Measurements from ENCODE around the gene SLC25A26. TPM values are rescaled to one million over a fixed set of nuclear protein-coding genes. Genes with fewer than 3 reads are reported as not detected.

SLC25A26 gene
- total RNA-seq, 2 donors from 2014 or later = 19.1 to 22.4 TPM

DNA sequence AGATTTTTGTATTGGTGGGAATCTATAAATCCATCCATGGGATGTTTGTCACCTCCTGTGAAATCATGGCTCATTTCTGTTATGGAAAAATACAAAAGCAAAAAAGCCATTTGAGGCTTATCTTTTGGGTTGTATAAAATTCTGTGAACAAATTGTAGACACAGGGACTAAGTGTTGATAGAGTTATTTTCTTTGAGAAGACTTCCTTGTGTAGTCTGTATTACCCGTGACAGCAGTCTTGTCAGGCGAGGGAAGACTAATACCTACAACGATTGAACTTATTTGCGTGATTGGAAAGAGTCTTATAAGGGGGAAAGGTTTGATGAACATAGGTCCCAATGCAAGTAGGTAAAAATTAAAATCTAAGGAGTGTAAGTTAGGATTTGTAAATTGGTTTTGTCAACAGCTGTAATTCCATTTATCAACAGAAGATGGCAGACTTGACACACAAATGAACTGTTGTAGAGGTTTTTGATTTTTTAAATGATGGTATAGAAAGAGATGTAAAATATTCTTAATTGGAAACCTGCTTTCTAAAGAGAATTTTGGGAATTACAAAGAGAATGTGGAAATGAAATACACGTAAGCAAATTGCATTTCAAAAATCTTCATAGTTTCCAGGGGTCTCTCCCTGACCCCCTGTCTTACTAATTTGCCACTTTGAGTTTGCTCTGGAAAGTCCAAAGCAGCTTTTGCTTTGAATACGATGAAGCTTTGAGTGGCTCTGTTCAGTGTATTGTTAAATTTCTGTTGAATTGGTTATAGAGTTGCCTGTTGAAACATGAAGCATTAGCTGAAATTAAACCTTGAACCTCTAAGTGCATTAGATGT lies 33.2 kb downstream of the SLC25A26 start:
- TF ChIP-seq, protein P1, sequence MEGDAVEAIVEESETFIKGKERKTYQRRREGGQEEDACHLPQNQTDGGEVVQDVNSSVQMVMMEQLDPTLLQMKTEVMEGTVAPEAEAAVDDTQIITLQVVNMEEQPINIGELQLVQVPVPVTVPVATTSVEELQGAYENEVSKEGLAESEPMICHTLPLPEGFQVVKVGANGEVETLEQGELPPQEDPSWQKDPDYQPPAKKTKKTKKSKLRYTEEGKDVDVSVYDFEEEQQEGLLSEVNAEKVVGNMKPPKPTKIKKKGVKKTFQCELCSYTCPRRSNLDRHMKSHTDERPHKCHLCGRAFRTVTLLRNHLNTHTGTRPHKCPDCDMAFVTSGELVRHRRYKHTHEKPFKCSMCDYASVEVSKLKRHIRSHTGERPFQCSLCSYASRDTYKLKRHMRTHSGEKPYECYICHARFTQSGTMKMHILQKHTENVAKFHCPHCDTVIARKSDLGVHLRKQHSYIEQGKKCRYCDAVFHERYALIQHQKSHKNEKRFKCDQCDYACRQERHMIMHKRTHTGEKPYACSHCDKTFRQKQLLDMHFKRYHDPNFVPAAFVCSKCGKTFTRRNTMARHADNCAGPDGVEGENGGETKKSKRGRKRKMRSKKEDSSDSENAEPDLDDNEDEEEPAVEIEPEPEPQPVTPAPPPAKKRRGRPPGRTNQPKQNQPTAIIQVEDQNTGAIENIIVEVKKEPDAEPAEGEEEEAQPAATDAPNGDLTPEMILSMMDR (IDR thresholded peaks at IDR 0.05) = peak; percentile 74 to 78
- no peaks in the 10 kb centered on the region for H3K36me3 ChIP-seq
- no peaks in the 10 kb centered on the region for H3K9me3 ChIP-seq
- H3K27ac ChIP-seq = no peak overlapping the region
- DNase-seq (ENCODE audit: low spot score) = no peak
- no peaks in the 10 kb centered on the region for H3K27me3 ChIP-seq
- no peaks in the 10 kb centered on the region for H3K4me1 ChIP-seq
- no peak overlapping the region for H3K4me3 ChIP-seq

DNA sequence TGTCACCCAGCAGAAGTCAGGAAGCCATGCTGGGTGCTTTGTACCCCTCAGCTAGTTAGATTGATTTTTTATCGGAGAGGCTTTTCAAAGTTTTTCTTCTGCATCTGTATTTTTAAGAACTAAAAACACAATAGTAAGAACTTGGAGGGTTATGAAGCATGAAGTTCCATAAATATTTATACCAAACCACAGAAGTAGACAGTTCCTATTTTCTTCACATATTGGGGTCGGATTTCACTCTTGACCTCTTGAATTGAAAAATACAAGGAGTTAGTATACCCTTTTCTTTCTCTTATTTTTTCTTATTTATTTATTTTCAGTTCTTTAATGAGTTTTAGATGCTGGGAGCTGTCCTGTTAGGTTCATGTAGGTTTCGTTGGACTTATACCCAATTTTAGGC lies 35.1 kb downstream of the SLC25A26 start:
- Histone ChIP-seq H3K9me3 (no peaks in the 10 kb centered on the region), H3K27ac (no peak overlapping the region), H3K36me3 (no peaks in the 10 kb centered on the region), H3K4me3 (no peak overlapping the region), H3K4me1 (peaks cover 0 to 8% of the 10 kb centered on the region in 2 donors), H3K27me3 (no peaks in the 10 kb centered on the region)
- TF ChIP-seq, protein P1 (IDR thresholded peaks at IDR 0.05) = no peak
- DNase-seq (ENCODE audit: low spot score) = no peak

DNA sequence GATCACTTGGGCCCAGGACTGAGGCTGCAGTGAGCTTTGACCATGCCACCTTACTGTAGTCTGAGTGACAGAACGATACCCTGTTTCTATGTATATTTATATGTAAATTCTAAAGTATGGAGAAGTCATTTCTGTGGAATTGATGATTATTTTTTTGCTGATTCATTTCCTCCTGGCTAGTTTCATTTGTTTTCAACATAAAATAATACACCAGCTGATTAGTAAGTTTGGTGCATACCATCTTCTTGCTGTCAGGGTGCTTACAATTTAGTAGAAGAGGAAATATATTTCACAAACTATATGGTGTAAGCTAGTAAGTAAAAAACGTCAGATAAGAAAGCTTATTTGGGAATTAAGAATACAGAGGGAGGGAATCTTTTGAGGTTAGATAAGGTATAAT lies 36.0 kb downstream of the SLC25A26 start:
- Histone ChIP-seq H3K27ac (no peak overlapping the region), H3K9me3 (no peaks in the 10 kb centered on the region), H3K36me3 (no peaks in the 10 kb centered on the region), H3K4me3 (no peak overlapping the region), H3K27me3 (no peaks in the 10 kb centered on the region), H3K4me1 (peaks cover 0 to 16% of the 10 kb centered on the region in 2 donors)
- TF ChIP-seq, protein P1 (IDR thresholded peaks at IDR 0.05) = no peak
- no peak for DNase-seq (ENCODE audit: low spot score)

DNA sequence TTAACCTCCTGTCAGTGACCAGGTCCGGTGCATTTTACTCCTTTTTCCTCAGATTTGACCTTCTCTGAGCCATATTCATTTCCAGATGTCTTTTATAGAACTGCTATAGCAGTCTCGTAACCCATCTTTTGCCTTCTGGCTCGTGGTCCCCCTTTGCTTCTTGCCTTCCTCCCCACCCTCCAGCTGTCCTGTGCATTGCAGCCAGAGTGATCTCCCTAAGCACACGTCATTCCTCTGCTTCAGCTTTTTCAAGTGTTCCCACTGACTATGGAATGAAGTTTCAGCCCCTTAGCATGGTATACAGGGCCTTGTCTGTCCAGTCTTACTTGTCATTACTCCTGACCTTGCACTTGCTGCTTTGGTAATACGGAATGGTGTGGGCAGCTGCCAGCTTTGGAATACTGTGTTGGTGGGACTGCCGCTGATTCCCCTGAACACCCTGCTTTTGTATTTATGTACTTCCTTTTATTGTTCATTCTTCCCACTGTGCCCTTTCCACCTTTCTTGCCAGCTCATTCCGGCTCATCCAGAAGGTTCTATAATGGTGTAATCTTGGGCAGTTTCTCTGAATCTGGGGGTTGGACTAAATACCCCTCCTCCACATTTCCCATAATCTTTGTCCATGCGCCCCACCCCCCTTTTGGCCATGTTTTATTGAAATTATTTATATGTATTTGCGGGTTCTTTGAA lies 38.9 kb downstream of the SLC25A26 start:
- peaks cover 0 to 16% of the 10 kb centered on the region in 2 donors for H3K4me1 ChIP-seq
- no peaks in the 10 kb centered on the region for H3K27me3 ChIP-seq
- no peak overlapping the region for H3K27ac ChIP-seq
- DNase-seq (ENCODE audit: low spot score) = no peak
- H3K36me3 ChIP-seq = no peaks in the 10 kb centered on the region
- TF ChIP-seq, protein P1 (IDR thresholded peaks at IDR 0.05) = no peak
- H3K9me3 ChIP-seq = no peaks in the 10 kb centered on the region
- no peak overlapping the region for H3K4me3 ChIP-seq

DNA sequence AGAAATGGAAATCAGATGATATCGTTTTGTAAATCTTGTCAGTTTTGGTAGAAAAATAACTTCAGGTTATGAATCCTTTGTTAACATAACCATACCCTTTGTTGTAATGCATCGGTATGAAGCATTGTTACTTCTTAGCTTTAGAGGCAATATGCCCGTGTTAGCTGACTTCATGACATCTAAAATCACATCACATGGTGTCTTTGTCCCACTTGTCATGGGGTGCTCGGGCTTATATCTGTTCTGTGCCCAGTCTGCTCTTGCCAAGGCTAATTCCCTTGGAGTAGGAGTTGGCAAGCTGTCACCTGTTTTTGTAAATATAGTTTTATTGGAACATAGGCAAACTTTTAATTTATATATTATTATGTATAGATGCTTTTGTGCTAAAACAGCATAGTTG lies 39.6 kb downstream of the SLC25A26 start:
- H3K27me3 ChIP-seq = no peaks in the 10 kb centered on the region
- H3K27ac ChIP-seq = no peak overlapping the region
- TF ChIP-seq, protein P1 (IDR thresholded peaks at IDR 0.05) = no peak
- no peaks in the 10 kb centered on the region for H3K36me3 ChIP-seq
- peaks cover 0 to 16% of the 10 kb centered on the region in 2 donors for H3K4me1 ChIP-seq
- no peak overlapping the region for H3K4me3 ChIP-seq
- no peak for DNase-seq (ENCODE audit: low spot score)
- H3K9me3 ChIP-seq = no peaks in the 10 kb centered on the region
